Embryonic facial prominence (tissue), 1 donor: Measurements from ENCODE around the gene OR52E1.
"Not testable (repeated sequence)": the region's sequence is repeated elsewhere in the genome, so short reads cannot be mapped to it uniquely, and the experiment has no call there.

Source experiments
- DNase-seq: peaks from one replicate; pipeline ENCODE4 v3.0.0-alpha.2; 2016; ENCODE audit errors: extremely low spot score

The OR52E1 gene

GRCh38 chr11:5069272-5069671 lies at the start of gene OR52E1:
OR52E1 (plus strand) TSS chr11:5069572.
- DNase-seq = no peak

- DNase-seq = no peak
These were observed 47.4 kb upstream of the OR52E1 start for GRCh38 chr11:5021996-5022395.

GRCh38 chr11:5036669-5037068 lies 32.7 kb upstream of the OR52E1 start:
- no peak for DNase-seq

- DNase-seq = no peak
These were observed 31.4 kb upstream of the OR52E1 start for GRCh38 chr11:5037926-5038325.

- DNase-seq = no peak
These were observed 31.0 kb upstream of the OR52E1 start for GRCh38 chr11:5038341-5038740.

GRCh38 chr11:5040876-5041275 lies 28.5 kb upstream of the OR52E1 start:
- no peak for DNase-seq

- no peak for DNase-seq
These were observed 27.3 kb upstream of the OR52E1 start for GRCh38 chr11:5042091-5042490.

GRCh38 chr11:5043380-5043779 lies 26.0 kb upstream of the OR52E1 start:
- DNase-seq = no peak

GRCh38 chr11:5046226-5046625 lies 23.1 kb upstream of the OR52E1 start, which contains the start of gene OR52J3:
OR52J3 (plus strand) TSS chr11:5046526; CDS start chr11:5046526, 0 bp downstream.
- no peak for DNase-seq

- DNase-seq = no peak
These were observed 22.5 kb upstream of the OR52E1 start for GRCh38 chr11:5046754-5047330.

GRCh38 chr11:5058679-5059078 lies 10.7 kb upstream of the OR52E1 start:
- DNase-seq = not testable (repeated sequence)

- DNase-seq = no peak
These were observed 10.0 kb upstream of the OR52E1 start, which contains the start of gene OR52E2 for GRCh38 chr11:5059391-5059790. OR52E2 (minus strand) TSS chr11:5059627; CDS start chr11:5059627, 0 bp downstream.

- DNase-seq = no peak
These were observed 4.3 kb upstream of the OR52E1 start for GRCh38 chr11:5065027-5065426.

GRCh38 chr11:5071799-5072198 lies 2.4 kb downstream of the OR52E1 start:
- no peak for DNase-seq

GRCh38 chr11:5081405-5081804 lies 12.0 kb downstream of the OR52E1 start:
- no peak for DNase-seq

- DNase-seq = no peak
These were observed 14.2 kb downstream of the OR52E1 start for GRCh38 chr11:5083602-5084001.

- no peak for DNase-seq
These were observed 19.2 kb downstream of the OR52E1 start for GRCh38 chr11:5088556-5088955.

- DNase-seq = no peak
These were observed 21.3 kb downstream of the OR52E1 start for GRCh38 chr11:5090668-5091067.

- DNase-seq = no peak
These were observed 23.6 kb downstream of the OR52E1 start for GRCh38 chr11:5092821-5093585.

GRCh38 chr11:5096011-5096410 lies 26.6 kb downstream of the OR52E1 start:
- DNase-seq = no peak

GRCh38 chr11:5102246-5102645 lies 32.9 kb downstream of the OR52E1 start:
- no peak for DNase-seq

- DNase-seq = no peak
These were observed 33.7 kb downstream of the OR52E1 start for GRCh38 chr11:5103066-5103465.

GRCh38 chr11:5107285-5107684 lies 37.9 kb downstream of the OR52E1 start:
- DNase-seq = no peak
